ENCODE data around the gene FGG.

- TF ChIP-seq, protein P1, sequence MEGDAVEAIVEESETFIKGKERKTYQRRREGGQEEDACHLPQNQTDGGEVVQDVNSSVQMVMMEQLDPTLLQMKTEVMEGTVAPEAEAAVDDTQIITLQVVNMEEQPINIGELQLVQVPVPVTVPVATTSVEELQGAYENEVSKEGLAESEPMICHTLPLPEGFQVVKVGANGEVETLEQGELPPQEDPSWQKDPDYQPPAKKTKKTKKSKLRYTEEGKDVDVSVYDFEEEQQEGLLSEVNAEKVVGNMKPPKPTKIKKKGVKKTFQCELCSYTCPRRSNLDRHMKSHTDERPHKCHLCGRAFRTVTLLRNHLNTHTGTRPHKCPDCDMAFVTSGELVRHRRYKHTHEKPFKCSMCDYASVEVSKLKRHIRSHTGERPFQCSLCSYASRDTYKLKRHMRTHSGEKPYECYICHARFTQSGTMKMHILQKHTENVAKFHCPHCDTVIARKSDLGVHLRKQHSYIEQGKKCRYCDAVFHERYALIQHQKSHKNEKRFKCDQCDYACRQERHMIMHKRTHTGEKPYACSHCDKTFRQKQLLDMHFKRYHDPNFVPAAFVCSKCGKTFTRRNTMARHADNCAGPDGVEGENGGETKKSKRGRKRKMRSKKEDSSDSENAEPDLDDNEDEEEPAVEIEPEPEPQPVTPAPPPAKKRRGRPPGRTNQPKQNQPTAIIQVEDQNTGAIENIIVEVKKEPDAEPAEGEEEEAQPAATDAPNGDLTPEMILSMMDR (conservative IDR thresholded peaks at IDR 0.05; ENCODE audit: low read depth, low read length) = no peak
- TF ChIP-seq EZH2 (IDR thresholded peaks at IDR 0.05; ENCODE audit: borderline replicate concordance, low read depth, low read length, poor library complexity, severe bottlenecking) = no peak
Observed at GRCh38 chr4:154615211-154615610, 2.8 kb upstream of the FGG start.
